A549 (cell line): Measurements from ENCODE around the gene LRRC51. TPM values are rescaled to one million over a fixed set of nuclear protein-coding genes. Genes with fewer than 3 reads are reported as not detected.

Experiments used
- ATAC-seq, 2 experiments: fragments of 200-7000 bp in 1 of 2; fragments of >200 bp in 1 of 2; cut with Nextera tagmentation in 1 of 2; cut with Tn5 transposase in 1 of 2; 3 replicates each; pipeline versions ENCODE4 v1.8.0 to v1.9.1; 2018 to 2020; ENCODE audit warnings: mild to moderate bottlenecking in 1 of 2, moderate library complexity in 1 of 2
- CTCF ChIA-PET: fragments of 300-600 bp; sonication (Branson Sonifier 250); formaldehyde crosslinking; extraction: SDS; loops from one replicate; lab custom pipeline; 2021; ENCODE audit warnings: antibody characterized with exemption, inconsistent platforms; lab: Yijun Ruan, JAX
- POLR2A ChIA-PET: fragments of 350-600 bp; formaldehyde crosslinking; extraction: SDS; loops from one replicate; lab custom pipeline; 2021; ENCODE audit warnings: antibody characterized with exemption, inconsistent platforms; lab: Yijun Ruan, JAX
- DNase-seq, 2 experiments: peaks; one replicate each; pipeline versions ENCODE4 v3.0.0 to v3.0.0-alpha.2; 2011 to 2016; ENCODE audit warnings: low read depth in 1 of 2, low spot score in 1 of 2
- FAIRE-seq: peaks from 2 replicates; lab custom pipeline; 2011; peaks lifted over from hg19 to GRCh38; lab: Jason Lieb, UNC
- H3K27ac ChIP-seq, 2 experiments: fragments of >200 bp; sonication (Bioruptor Twin); formaldehyde crosslinking; 3 replicates each; pipeline ENCODE4 v1.5.1; 2016 to 2017
- H3K4me1 ChIP-seq: fragments of >200 bp; sonication (Bioruptor Twin); formaldehyde crosslinking; 3 replicates; pipeline ENCODE4 v1.6.1; 2016
- H3K4me2 ChIP-seq: fragments of >200 bp; sonication (Bioruptor Twin); formaldehyde crosslinking; 3 replicates; pipeline ENCODE4 v1.6.1; 2016
- H3K4me3 ChIP-seq: fragments of >200 bp; sonication (Bioruptor Twin); formaldehyde crosslinking; 3 replicates; pipeline ENCODE4 v1.5.1; 2016
- H3K9me3 ChIP-seq: fragments of >200 bp; sonication (Bioruptor Twin); formaldehyde crosslinking; 3 replicates; pipeline ENCODE4 v1.6.1; 2016
- EP300 ChIP-seq, 2 experiments: fragments of >200 bp; sonication (Bioruptor Twin); formaldehyde crosslinking; IDR thresholded peaks; 2 replicates in 1 of 2; 3 replicates in 1 of 2; pipeline ENCODE4 v1.6.1; 2016 to 2017
- NFE2L2 ChIP-seq: fragments of 150-350 bp; conservative IDR thresholded peaks from 2 replicates; pipeline ENCODE4 v1.6.1; 2014; ENCODE audit warnings: low read length
- NPAS2 ChIP-seq: fragments of 250-450 bp; sonication (Bioruptor Pico); IDR thresholded peaks from 2 replicates; pipeline ENCODE4 v1.8.0; 2022; ENCODE audit warnings: mild to moderate bottlenecking, moderate library complexity, borderline replicate concordance
- RAD21 ChIP-seq, 2 experiments: fragments of >200 bp in 1 of 2; sonication (Bioruptor Twin) in 1 of 2; formaldehyde crosslinking in 1 of 2; IDR thresholded peaks in 1 of 2; conservative IDR thresholded peaks in 1 of 2; 2 replicates in 1 of 2; 3 replicates in 1 of 2; pipeline ENCODE4 v1.6.1; 2012 to 2018; ENCODE audit warnings: inconsistent platforms in 1 of 2
- TFCP2L1 ChIP-seq: fragments of 250-450 bp; sonication (Bioruptor Pico); IDR thresholded peaks from 2 replicates; pipeline ENCODE4 v1.5.0; 2021; ENCODE audit warnings: mild to moderate bottlenecking
- WGBS: methylation state at CpG from one replicate; pipeline ENCODE4 v1.1.6; 2017; ENCODE audit errors: missing lambda C conversion rate; 5-methylcytosine and 5-hydroxymethylcytosine counted together
- polyA plus RNA-seq, 4 experiments: library from polyadenylated mRNA; depleted of rRNA in 3 of 4; stranded (reverse); fragments of >200 nt; fragmentation: RNase III in 1 of 4; extraction: RNeasy Plus Mini Kit Qiagen cat#74134 plus additional on column Dnase treatment in 1 of 4; gene quantifications; 2 replicates in 3 of 4; 3 replicates in 1 of 4; pipeline ENCODE4 v1.2.3, GENCODE V29; 2011 to 2017
- small RNA-seq, 6 experiments: library from RNA; depleted of rRNA; stranded (forward); fragments of <200 nt; gene quantifications; one replicate each; pipeline ENCODE3, GENCODE V24; 2012
- TF ChIP-seq, protein P1 (sequence below): fragments of 250-450 bp; sonication (Bioruptor Pico); IDR thresholded peaks from 2 replicates; pipeline ENCODE4 v1.5.0; 2020; ENCODE audit warnings: low read depth, mild to moderate bottlenecking, moderate library complexity

LRRC51 gene
- polyA plus RNA-seq, 2 of the 4 experiments (the other 2 are of a cell fraction): 8.2 to 14.3 TPM

DNA sequence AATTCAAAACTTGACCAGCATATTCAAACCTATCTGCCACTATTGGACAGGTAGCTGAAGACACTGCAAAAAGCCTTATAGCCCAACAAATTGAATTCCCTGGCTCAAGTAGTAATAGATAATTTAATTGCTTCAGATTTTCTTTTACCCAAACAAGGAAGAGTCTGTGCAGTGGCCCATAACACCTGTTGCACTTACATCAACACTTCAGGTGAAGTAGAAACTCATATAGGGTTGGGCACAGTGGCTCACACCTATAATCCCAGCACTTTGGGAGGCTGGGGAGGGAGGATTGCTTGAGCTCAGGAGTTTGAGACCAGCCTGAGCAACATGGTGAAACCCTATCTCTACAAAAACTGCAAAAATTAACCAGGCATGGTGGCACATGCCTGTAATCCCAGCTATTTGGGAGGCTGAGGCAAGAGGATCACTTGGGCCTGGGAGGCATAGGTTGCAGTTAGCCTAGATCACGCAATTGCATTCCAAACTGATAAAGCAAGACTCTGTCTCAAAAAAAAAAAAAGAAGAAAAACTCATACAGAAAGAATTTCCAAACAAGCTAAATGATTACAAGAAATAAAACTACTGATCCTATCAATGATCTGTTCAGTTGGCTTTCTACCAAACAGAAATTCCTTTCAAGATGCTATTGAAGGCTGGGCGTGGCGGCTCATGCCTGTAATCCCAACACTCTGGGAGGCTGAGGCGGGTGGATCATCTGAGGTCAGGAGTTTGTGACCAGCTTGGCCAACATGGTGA, 64.3 kb downstream of the LRRC51 start:
- ATAC-seq (0 out of 6 replicates have a peak, but pooled peaks of 1 of the 2 experiments have one; percentile 22), FAIRE-seq (no peak)
- CTCF ChIA-PET: interaction anchor here (0.6 to 5.7 kb wide), 46 partner anchors 10 to 501 kb away, joined by 3 to 48 read pairs (median 8); partner anchors contain the start of genes ANAPC15, TOMT and XNDC1N
- no peaks in the 10 kb centered on the region for H3K9me3 ChIP-seq
- TF ChIP-seq EP300 (IDR thresholded peaks at IDR 0.05) (0 out of 5 replicates have a peak, but pooled peaks of 1 of the 2 experiments have one; percentile 24), TFCP2L1 (CRISPR knock-in tag) (no peak), NPAS2 (CRISPR knock-in tag) (no peak), NFE2L2 (no peak), RAD21 (conservative IDR thresholded peaks at IDR 0.05 in 1 of 2, IDR thresholded peaks at IDR 0.05 in 1 of 2) (no peak)
- TF ChIP-seq, protein P1, sequence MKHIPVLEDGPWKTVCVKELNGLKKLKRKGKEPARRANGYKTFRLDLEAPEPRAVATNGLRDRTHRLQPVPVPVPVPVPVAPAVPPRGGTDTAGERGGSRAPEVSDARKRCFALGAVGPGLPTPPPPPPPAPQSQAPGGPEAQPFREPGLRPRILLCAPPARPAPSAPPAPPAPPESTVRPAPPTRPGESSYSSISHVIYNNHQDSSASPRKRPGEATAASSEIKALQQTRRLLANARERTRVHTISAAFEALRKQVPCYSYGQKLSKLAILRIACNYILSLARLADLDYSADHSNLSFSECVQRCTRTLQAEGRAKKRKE (CRISPR knock-in tag): no peak
- TF ChIP-seq, all 56 proteins: peak for 1
- 48% methylated on average over 4 of the region's 4 CpGs for WGBS
- Histone ChIP-seq H3K4me1 (peaks cover 17% of the 10 kb centered on the region; the same call in 2 of the 3 replicates), H3K27ac (peak overlapping the region in 1 of 2 experiments; percentile 37; a peak in 2 of 6 replicates), H3K4me2 (no peak overlapping the region), H3K4me3 (no peak overlapping the region)
- POLR2A ChIA-PET: no interaction called here
- DNase-seq: peak in 1 of 2 experiments; percentile 48

Small RNA genes within 50 kb of the gene (small RNA-seq; reads per million reads assigned to genes)
- 0 to 2.6 (median 0) reads per million in 6 experiments for gene MIR3165
- 0 reads per million in 6 experiments for gene RNU6-72P

Other genes with a start within 250 kb of the LRRC51 start
- not detected in 2 replicates for gene DEFB108B, start 247.7 kb upstream of the LRRC51 start, polyA plus RNA-seq (2011; rRNA removed)
- gene DEFB108B, start 247.7 kb upstream of the LRRC51 start, polyA plus RNA-seq (2017; fragmentation: RNase III; extraction: RNeasy Plus Mini Kit Qiagen cat#74134 plus additional on column Dnase treatment): not detected in 3 replicates
- gene DEFB131B, start 202.4 kb upstream of the LRRC51 start, polyA plus RNA-seq (2011; rRNA removed): not detected in 2 replicates
- not detected in 3 replicates for gene DEFB131B, start 202.4 kb upstream of the LRRC51 start, polyA plus RNA-seq (2017; fragmentation: RNase III; extraction: RNeasy Plus Mini Kit Qiagen cat#74134 plus additional on column Dnase treatment)
- 6.9 and 7.6 TPM in 2 replicates for gene XNDC1N, start 152.3 kb upstream of the LRRC51 start, polyA plus RNA-seq (2011; rRNA removed)
- 4.3 to 5.0 TPM (median 4.9 TPM) in 3 replicates for gene XNDC1N, start 152.3 kb upstream of the LRRC51 start, polyA plus RNA-seq (2017; fragmentation: RNase III; extraction: RNeasy Plus Mini Kit Qiagen cat#74134 plus additional on column Dnase treatment)
- gene RNF121, start 151.8 kb upstream of the LRRC51 start, polyA plus RNA-seq (2011; rRNA removed): 102 and 105 TPM in 2 replicates
- 79.0 to 87.2 TPM (median 80.3 TPM) in 3 replicates for gene RNF121, start 151.8 kb upstream of the LRRC51 start, polyA plus RNA-seq (2017; fragmentation: RNase III; extraction: RNeasy Plus Mini Kit Qiagen cat#74134 plus additional on column Dnase treatment)
- 7.6 and 7.7 TPM in 2 replicates for gene IL18BP, start 81.9 kb upstream of the LRRC51 start, polyA plus RNA-seq (2011; rRNA removed)
- 6.0 to 7.9 TPM (median 6.6 TPM) in 3 replicates for gene IL18BP, start 81.9 kb upstream of the LRRC51 start, polyA plus RNA-seq (2017; fragmentation: RNase III; extraction: RNeasy Plus Mini Kit Qiagen cat#74134 plus additional on column Dnase treatment)
- 51.5 and 64.6 TPM in 2 replicates for gene NUMA1, start 308 bp upstream of the LRRC51 start, polyA plus RNA-seq (2011; rRNA removed)
- gene NUMA1, start 308 bp upstream of the LRRC51 start, polyA plus RNA-seq (2017; fragmentation: RNase III; extraction: RNeasy Plus Mini Kit Qiagen cat#74134 plus additional on column Dnase treatment): 56.3 to 65.8 TPM (median 64.5 TPM) in 3 replicates
- 66.1 and 85.8 TPM in 2 replicates for gene LAMTOR1, start 22.4 kb downstream of the LRRC51 start, polyA plus RNA-seq (2011; rRNA removed)
- 109 to 119 TPM (median 114 TPM) in 3 replicates for gene LAMTOR1, start 22.4 kb downstream of the LRRC51 start, polyA plus RNA-seq (2017; fragmentation: RNase III; extraction: RNeasy Plus Mini Kit Qiagen cat#74134 plus additional on column Dnase treatment)
- not detected in 2 replicates for gene TOMT, start 25.1 kb downstream of the LRRC51 start, polyA plus RNA-seq (2011; rRNA removed)
- gene TOMT, start 25.1 kb downstream of the LRRC51 start, polyA plus RNA-seq (2017; fragmentation: RNase III; extraction: RNeasy Plus Mini Kit Qiagen cat#74134 plus additional on column Dnase treatment): not detected in 3 replicates
- 48.5 and 88.2 TPM in 2 replicates for gene ANAPC15, start 31.8 kb downstream of the LRRC51 start, polyA plus RNA-seq (2011; rRNA removed)
- gene ANAPC15, start 31.8 kb downstream of the LRRC51 start, polyA plus RNA-seq (2017; fragmentation: RNase III; extraction: RNeasy Plus Mini Kit Qiagen cat#74134 plus additional on column Dnase treatment): 96.2 to 103 TPM (median 97.5 TPM) in 3 replicates
- not detected in 2 replicates for gene FOLR3, start 54.9 kb downstream of the LRRC51 start, polyA plus RNA-seq (2011; rRNA removed)
- gene FOLR3, start 54.9 kb downstream of the LRRC51 start, polyA plus RNA-seq (2017; fragmentation: RNase III; extraction: RNeasy Plus Mini Kit Qiagen cat#74134 plus additional on column Dnase treatment): 0.29 to 0.36 TPM in 2 of 3 replicates, not detected in the other
- gene FOLR1, start 111.3 kb downstream of the LRRC51 start, polyA plus RNA-seq (2011; rRNA removed): 0.22 and 0.25 TPM in 2 replicates
- gene FOLR1, start 111.3 kb downstream of the LRRC51 start, polyA plus RNA-seq (2017; fragmentation: RNase III; extraction: RNeasy Plus Mini Kit Qiagen cat#74134 plus additional on column Dnase treatment): 0.08 to 0.12 TPM (median 0.09 TPM) in 3 replicates
- not detected in 2 replicates for gene FOLR2, start 135.9 kb downstream of the LRRC51 start, polyA plus RNA-seq (2011; rRNA removed)
- gene FOLR2, start 135.9 kb downstream of the LRRC51 start, polyA plus RNA-seq (2017; fragmentation: RNase III; extraction: RNeasy Plus Mini Kit Qiagen cat#74134 plus additional on column Dnase treatment): not detected in 3 replicates
- gene INPPL1, start 143.9 kb downstream of the LRRC51 start, polyA plus RNA-seq (2011; rRNA removed): 67.4 and 84.8 TPM in 2 replicates
- 94.5 to 117 TPM (median 103 TPM) in 3 replicates for gene INPPL1, start 143.9 kb downstream of the LRRC51 start, polyA plus RNA-seq (2017; fragmentation: RNase III; extraction: RNeasy Plus Mini Kit Qiagen cat#74134 plus additional on column Dnase treatment)
- gene PHOX2A, start 163.3 kb downstream of the LRRC51 start, polyA plus RNA-seq (2011; rRNA removed): not detected in 2 replicates
- not detected in 3 replicates for gene PHOX2A, start 163.3 kb downstream of the LRRC51 start, polyA plus RNA-seq (2017; fragmentation: RNase III; extraction: RNeasy Plus Mini Kit Qiagen cat#74134 plus additional on column Dnase treatment)